ENCODE data around the gene GABARAPL2.
"Not testable (repeated sequence)": the region's sequence is repeated elsewhere in the genome, so short reads cannot be mapped to it uniquely, and the experiment has no call there.

GABARAPL2 gene

DNA sequence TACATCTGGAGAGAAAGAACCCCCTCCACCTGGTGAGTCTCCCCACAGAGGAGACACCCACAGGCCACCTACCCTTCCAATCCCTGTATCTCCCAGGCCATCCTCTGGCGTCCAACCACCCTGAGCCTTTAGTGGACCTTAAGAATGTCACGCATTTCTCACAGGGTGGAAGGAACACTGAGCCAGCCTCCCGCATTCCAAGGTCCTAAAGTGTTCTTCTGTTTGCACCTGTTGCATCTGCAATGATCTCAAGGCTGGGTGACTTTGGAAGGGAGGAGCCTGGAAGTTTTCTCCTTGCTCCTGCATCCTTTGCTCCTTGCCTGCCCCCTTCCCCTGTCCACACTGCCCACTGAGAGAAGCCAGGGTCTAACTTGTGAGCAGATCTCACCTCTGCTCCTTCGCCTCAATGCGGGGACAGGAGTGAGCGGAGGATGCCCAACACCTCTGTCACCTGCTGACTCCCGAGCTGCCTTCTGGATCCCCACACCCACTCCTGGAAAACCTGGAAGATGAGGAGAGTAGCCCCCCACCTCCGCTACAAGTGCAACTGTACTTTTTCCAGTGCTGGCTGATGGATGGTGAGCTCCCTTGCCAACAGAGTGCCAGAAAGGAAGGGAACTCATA is 33.9 kb upstream of the GABARAPL2 start:
- no peak overlapping the region for H3K4me3 ChIP-seq (ENCODE audit: low read depth, low read length)
- DNase-seq (ENCODE audit: low read depth) = no peak
- TF ChIP-seq, protein P1, sequence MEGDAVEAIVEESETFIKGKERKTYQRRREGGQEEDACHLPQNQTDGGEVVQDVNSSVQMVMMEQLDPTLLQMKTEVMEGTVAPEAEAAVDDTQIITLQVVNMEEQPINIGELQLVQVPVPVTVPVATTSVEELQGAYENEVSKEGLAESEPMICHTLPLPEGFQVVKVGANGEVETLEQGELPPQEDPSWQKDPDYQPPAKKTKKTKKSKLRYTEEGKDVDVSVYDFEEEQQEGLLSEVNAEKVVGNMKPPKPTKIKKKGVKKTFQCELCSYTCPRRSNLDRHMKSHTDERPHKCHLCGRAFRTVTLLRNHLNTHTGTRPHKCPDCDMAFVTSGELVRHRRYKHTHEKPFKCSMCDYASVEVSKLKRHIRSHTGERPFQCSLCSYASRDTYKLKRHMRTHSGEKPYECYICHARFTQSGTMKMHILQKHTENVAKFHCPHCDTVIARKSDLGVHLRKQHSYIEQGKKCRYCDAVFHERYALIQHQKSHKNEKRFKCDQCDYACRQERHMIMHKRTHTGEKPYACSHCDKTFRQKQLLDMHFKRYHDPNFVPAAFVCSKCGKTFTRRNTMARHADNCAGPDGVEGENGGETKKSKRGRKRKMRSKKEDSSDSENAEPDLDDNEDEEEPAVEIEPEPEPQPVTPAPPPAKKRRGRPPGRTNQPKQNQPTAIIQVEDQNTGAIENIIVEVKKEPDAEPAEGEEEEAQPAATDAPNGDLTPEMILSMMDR (IDR thresholded peaks at IDR 0.05; ENCODE audit: control insufficient read depth, extremely low read depth, insufficient read depth) = no peak

DNA sequence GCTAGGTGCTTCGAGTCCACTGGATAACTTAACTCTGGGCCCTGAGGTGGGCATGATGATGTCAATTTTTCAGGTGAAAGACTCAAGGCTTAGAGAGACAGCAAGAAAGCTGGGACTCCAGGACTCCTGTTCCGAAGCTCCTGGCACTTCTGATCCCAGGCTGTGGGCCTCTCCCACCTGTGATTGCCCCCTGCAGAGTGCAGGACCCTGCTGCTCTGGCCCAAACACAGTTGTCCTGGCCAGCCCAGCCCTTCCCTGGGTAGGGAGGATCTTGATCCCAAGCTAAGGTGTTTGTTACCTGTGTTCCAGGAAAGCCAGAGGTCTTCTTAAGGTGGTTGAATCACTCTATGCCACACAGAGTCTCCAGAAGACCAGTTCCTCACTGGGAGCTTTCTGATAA is 33.4 kb upstream of the GABARAPL2 start:
- no peak overlapping the region for H3K4me3 ChIP-seq (ENCODE audit: low read depth, low read length)
- DNase-seq (ENCODE audit: low read depth) = no peak
- TF ChIP-seq, protein P1 (IDR thresholded peaks at IDR 0.05; ENCODE audit: control insufficient read depth, extremely low read depth, insufficient read depth) = no peak

DNA sequence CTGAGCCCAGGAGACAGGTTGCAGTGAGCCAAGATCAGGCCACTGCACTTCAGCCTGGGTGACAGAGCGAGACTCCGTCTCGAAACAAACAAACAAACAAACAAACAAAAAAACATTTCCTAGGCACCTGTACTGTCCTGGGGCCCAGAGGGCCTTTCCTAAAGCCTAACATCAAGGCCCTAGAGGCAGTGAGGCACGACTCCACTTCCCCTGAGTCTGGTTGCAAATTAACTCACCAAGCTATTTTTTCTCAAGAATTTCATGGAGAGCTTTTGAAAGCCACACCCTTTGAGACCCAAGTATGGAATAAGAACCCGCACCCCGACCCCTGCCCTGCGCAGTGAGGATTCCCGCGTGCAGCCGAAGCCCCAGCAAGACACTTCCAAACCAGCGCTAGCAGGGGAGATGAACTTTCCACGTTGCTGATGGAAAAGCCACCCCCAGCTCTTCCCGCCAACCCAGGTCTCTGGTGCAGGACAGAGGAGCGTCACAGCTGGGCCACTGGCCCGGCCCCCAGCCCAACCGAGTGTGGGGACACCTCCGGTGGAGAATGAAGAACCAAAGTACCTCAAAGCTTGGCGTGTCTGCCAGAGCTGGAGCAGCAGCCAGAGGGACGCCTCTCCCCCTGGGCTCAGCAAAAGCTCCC is 31.5 kb upstream of the GABARAPL2 start:
- no peak overlapping the region for H3K4me3 ChIP-seq (ENCODE audit: low read depth, low read length)
- DNase-seq (ENCODE audit: low read depth) = no peak
- TF ChIP-seq, protein P1 (IDR thresholded peaks at IDR 0.05; ENCODE audit: control insufficient read depth, extremely low read depth, insufficient read depth) = no peak

DNA sequence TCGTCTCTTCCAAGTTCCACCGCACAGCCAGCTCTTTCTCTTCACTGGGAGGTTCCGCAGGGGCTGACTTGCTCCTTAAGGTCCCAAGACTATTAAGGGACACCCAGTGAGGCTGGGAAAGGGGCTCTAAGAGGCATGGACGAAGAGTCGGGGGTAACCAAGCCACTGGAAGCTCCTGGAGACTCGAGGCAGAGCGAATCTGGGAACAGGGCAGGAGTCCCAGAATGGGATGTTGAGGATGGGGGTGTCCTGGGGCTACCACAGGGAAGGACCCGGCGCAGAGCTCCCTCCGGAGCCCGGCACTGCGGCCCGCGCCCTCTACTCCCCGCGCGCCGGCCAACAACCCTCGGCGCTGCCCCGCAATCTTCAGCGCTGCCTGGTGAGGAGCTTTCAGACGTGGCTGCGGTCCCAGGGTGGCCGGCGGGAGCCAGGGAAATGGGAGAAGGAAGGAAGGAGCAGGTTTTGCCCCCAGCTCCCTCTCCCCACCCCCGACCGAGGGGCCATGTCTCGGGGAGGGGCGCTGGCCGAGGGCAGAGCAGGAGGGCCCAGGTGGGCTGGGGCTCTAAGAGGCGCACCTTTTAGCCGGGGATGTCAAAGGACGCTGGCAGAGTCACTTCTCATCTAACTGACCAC is 30.9 kb upstream of the GABARAPL2 start:
- no peak overlapping the region for H3K4me3 ChIP-seq (ENCODE audit: low read depth, low read length)
- TF ChIP-seq, protein P1 (IDR thresholded peaks at IDR 0.05; ENCODE audit: control insufficient read depth, extremely low read depth, insufficient read depth) = no peak
- no peak for DNase-seq (ENCODE audit: low read depth)

DNA sequence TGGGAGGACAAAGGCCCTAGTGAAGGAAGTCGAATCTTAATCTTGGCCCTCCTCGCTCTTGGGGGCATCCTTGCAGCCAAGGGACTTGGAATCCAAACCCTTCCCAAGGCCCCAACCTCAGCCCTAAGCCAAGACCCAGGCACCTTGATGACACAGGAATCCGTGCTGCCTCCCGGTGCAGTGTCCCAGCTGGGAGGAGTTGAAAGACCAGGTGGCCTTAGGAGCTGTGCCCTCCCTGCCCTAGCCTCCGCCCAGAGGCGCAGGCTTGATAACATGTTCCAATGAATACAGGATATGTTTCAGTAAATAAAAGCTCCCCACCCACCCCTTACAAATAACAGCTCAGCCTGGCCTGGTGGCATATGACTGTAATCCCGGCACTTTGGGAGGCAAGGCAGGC is 30.3 kb upstream of the GABARAPL2 start, which contains the start of gene CHST5:
TSS of gene CHST5 (minus strand) at position 208 of the 400 bp plus-strand sequence. CDS start 5,724 bp downstream, outside the sequence.
- no peak within 1 kb of the TSS for H3K4me3 ChIP-seq (ENCODE audit: low read depth, low read length)
- TF ChIP-seq, protein P1 (IDR thresholded peaks at IDR 0.05; ENCODE audit: control insufficient read depth, extremely low read depth, insufficient read depth) = no peak
- DNase-seq (ENCODE audit: low read depth) = no peak

DNA sequence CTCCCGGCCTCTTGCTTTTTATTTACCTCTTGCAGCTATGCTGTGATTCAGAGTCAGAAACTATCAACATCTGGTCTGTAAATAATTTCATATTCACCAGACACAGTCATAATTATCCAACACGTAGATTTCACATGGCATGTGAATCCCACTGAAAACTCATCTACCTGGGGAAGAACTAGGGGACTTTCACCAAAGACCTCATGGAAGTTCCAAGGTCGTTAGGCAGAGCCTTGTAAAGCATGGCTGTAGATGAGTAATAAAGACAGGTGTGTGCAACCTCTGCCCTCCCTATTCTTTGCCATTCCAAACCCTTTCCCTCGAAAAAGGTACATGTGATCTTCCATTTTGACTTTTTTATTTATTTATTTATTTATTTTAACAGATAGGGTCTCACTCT is 28.4 kb upstream of the GABARAPL2 start:
- H3K4me3 ChIP-seq (ENCODE audit: low read depth, low read length) = no peak overlapping the region
- TF ChIP-seq, protein P1 (IDR thresholded peaks at IDR 0.05; ENCODE audit: control insufficient read depth, extremely low read depth, insufficient read depth) = no peak
- no peak for DNase-seq (ENCODE audit: low read depth)

DNA sequence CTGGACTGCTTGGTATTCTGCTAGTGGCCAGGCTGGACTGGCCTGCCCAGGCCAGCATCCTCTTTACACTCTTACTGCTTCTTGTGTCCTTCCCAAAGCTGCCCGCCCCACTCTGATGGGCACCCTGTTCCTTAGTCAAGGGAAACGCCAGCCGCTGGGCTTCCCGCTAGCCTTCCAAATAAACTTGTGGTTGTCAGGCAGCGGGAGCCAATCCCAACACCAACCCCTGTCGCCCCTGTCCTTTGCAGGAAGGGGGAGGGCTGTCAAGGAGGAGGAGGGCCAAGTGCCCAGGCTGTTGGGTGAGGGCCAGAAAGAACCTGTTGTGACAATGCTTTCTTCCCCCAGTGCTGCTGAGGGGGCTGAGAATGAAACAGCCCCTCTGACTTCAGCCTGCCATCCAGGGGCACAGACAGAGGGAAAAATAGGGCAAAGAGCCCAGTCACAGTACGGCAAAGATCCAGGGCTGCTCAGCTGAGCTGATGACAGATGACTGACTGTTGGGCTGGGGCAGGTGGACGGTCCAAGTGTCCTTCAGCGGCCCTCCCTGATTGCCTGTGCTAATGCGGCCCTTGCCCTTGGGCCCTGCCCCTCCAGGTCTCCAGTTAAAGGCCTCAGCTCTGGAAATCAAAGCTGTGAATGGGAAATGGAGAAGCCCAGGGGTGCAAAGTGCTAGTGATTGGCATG is 27.2 kb upstream of the GABARAPL2 start:
- not testable (repeated sequence) for H3K4me3 ChIP-seq (ENCODE audit: low read depth, low read length); DNase-seq (ENCODE audit: low read depth)
